GM19193 (cell line): ENCODE results near the gene OR52N4.

Source experiments
- POLR2A ChIP-seq: IDR thresholded peaks from 4 replicates; pipeline ENCODE4 v1.6.1; 2011; ENCODE audit not compliant: insufficient read depth, insufficient read length; ENCODE audit errors: extremely low read depth

The OR52N4 gene

DNA sequence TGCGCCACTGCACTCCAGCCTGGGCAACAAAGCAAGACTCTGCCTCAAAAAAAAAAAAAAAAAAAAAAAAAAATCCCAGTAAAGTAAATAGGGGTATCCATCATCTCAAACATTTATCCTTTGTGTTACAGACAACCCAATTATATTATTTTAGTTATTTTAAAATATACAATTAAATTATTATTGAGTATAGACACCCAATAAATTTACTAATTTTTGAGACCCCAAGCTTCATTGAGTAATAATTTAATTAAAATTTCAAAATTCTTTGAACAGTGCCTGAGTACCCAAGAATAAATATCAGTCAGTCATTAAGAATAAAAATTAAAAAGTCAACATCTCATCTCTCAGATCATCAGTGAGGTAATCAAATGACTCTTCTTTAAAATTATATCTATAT lies at the start of gene OR52N4:
Gene OR52N4, plus strand, starts transcription at position 301 of the 400 bp plus-strand sequence. CDS start 498 bp downstream, outside the sequence.
- no peak for TF ChIP-seq POLR2A

DNA sequence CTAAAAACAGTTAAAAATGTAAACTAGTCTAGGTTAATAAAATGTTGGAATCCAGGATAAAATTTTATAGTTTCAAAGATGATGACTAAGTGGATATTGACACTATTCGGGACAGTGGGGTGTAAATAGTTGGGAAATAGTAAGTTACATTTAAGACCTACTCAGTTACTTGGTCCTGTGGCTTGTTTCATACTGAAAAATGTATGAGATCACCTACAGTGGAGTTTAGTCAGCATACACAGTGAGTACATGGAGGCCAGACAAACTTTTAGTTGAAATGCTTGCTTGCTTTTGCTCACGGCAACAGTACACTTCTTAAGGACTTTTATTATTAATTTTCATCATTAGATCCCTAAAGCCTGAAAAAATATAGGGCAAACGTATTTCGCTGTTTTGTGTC lies 48.4 kb upstream of the OR52N4 start:
- TF ChIP-seq POLR2A, result no peak

DNA sequence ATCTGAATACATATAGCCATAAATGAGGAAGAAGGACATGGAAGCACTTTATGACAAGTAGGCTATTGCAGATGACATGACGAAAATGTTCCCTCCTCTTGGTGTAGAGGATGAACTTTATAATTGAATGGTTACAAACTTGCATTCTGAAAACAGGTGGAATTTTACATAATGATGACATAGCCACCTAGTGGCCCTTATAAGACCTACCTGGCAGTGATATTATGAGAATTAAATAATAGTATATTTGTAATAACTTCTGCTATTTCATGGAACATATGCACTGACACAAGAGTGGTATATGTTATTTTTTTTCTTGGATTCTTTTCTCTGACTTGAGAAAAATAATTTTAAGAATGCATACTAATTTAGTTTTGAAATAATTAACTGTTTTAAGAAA lies 41.5 kb upstream of the OR52N4 start:
- no peak for TF ChIP-seq POLR2A

DNA sequence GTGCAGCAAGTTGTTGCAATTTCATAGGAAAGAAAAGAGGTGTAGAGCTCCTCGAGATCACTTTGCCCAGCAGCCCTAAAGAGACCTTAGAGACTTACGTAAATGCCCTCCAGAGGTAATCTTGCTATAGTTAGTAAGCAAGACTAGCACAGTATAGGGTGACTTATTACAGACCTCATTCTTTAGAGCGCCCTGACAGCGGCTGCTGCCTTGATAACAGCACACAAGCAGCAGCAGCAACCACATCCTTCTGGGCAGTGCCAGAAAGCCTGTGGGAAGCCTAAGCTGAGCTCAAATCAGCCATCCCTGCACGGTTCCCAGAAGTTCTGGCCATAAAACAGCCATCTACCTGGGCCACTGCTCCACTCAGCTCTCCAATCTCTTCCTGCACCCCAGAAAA lies 40.3 kb upstream of the OR52N4 start:
- no peak for TF ChIP-seq POLR2A

DNA sequence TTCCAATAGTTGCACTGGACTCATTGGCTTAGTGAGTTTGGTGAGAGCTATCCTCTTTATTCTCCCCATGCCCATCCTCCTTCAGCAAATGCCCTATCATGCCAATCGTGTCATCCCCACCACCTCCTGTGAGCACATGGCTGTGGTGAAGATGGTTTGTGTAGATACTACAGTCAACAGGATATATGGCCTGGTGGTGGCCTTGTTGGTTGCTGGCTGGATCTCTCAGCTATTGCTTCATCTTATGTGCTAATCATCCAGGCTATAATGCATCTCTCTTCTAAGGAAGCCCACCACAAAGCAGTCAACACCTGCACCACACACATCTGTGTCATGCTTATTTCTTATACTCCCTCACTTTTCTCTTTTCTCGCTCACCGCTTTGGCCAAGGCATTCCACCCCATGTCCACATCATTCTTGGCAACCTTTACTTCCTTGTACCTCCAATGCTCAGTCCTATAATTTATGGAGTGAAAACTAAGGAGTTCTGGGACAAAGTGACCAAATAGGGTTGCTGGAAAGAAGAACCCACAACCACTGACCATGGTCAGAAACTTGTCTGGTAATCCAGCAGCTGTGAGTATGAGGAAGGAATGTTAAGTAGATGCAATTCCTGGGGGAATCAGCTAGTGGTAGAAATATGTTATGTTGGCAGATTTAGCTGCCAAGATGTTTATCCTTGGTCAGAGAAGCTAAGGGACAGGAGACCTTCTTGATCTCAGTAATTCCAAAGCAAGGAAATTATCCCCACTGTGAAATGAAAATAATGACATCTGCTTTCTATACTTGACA lies 34.1 kb upstream of the OR52N4 start:
- no peak for TF ChIP-seq POLR2A

DNA sequence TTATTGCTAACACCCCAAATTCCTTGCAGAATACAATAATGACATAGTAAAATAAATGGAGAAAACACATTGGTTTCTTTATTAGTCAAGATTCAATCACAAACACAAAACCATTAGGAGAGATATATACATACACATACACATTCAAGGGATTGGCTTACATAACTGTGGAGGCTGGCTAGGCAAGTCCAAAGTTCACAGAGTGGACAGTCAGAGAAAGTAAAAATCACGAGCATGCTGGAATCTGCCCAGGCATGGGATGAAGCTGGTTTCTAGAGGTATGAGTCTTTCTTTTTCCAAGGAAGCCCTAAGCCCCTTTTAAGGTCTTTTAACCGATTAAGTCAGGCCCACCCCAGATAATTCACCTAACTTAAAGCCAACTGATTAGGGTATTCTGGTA lies 31.4 kb upstream of the OR52N4 start:
- no peak for TF ChIP-seq POLR2A

DNA sequence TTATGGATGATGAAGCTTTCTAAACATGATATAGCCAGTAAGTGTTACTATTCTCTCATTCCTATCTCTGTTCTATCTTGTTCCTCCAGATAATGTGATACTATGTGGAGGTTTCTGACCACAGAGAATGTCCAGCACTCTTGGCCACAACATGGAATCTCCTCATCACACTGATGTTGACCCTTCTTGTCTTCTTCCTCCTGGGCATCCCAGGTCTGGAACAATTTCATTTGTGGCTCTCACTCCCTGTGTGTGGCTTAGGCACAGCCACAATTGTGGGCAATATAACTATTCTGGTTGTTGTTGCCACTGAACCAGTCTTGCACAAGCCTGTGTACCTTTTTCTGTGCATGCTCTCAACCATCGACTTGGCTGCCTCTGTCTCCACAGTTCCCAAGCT lies 27.7 kb upstream of the OR52N4 start:
- no peak for TF ChIP-seq POLR2A

DNA sequence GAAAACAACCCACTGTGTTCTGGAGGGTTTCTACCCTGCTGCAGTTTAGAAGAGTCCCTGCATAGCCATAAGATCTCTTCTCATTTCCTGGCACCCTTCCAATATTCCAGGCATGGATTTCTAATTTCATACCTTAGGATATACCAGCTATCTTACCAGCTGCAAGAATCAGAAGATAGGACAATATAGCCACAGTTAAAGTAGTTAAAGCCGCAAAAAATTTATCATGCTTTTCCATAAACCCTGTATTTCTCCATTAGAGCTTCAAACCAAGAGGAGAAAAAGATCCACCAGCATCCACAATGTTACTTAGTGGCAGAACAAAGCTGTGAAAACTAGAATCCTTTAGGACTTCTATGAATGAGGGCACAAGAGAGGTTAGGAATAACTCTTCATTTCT lies 26.4 kb upstream of the OR52N4 start:
- no peak for TF ChIP-seq POLR2A

DNA sequence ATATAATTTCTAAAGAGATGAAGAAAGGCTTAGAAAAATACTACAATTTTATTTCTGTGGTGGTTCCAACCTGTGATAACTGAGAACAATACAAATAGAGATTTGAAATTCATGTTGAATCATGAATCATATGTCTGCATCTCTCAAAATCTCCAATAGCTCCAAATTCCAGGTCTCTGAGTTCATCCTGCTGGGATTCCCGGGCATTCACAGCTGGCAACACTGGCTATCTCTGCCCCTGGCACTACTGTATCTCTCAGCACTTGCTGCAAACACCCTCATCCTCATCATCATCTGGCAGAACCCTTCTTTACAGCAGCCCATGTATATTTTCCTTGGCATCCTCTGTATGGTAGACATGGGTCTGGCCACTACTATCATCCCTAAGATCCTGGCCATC lies 17.6 kb upstream of the OR52N4 start, which contains the start of gene OR56B1:
Gene OR56B1, plus strand, starts transcription at position 53 of the 400 bp plus-strand sequence. Its CDS starts 69 bp downstream, at position 122.
- no peak for TF ChIP-seq POLR2A

GRCh38 chr11:5737091-5737490 lies 17.0 kb upstream of the OR52N4 start:
- TF ChIP-seq POLR2A, result no peak

DNA sequence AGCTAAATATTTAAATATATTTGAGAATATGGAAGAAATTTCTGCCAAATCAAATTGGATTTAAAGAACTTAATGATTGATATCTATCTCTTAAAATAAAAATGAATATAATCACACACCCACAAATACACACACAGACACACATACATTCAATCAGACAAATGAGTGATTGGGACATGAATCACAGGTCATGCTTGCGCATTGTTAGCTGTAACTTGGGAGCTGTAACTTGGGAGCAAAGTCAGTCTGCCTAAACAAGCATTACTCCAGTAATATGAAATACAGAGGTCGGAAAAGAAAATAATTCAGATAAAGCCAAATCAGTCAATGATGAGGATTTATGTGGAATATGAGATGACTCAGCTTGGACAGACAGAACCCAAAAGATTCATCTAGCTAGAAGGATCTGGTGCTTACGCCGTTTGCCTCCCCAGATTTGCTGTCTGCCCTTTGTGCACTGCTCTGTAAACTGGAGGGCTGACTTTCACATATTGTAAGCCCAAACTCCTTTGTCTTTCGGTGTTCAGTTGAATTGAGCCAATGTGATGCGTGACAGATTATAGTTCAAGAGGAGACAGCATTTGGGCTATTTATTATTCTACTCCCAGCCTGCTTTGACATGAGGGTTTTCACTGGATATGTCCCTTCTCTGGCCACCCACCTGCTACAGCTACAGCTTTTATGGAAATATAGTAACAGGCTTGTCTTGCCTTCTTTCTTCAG lies 16.2 kb upstream of the OR52N4 start:
- TF ChIP-seq POLR2A, result no peak

DNA sequence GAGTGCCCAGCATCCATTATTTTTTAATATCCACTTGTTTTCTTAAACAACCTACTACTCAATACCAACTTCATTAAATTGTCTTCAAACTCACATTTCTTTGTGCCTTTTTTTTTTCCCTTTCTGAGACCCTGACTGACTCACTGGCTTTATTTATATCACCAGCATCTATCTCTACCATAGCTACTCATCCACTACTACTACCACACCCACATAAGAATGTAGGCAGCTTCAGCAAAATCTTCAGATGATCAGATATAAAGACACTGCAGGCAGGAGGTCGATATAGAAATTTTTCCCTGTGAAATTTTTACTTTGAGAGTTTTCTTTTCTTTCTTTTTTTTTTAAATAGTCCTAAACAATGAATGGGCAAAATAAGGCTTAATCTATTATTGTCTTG lies 15.6 kb upstream of the OR52N4 start:
- TF ChIP-seq POLR2A, result no peak

- TF ChIP-seq POLR2A, result no peak
These were observed 7.4 kb upstream of the OR52N4 start for GRCh38 chr11:5746614-5747013.

DNA sequence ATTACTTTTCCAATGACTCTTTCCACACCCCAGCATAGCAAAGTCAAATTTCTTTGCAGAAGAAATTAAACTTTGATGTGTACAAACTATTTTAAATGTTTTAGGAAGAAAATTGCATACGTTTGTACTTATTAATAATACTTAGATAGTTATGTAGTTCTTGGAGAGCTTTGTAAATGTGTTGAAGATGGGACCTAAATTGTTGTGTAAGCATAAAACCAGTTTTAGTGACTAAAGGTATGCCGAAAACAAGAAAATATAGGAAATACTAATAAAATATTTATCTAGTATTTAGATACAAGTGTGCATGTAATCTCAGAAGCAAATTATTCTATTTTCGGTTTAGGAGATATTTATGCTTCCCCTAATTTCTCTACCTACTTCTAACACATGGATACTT lies 4.2 kb upstream of the OR52N4 start:
- TF ChIP-seq POLR2A, result no peak

DNA sequence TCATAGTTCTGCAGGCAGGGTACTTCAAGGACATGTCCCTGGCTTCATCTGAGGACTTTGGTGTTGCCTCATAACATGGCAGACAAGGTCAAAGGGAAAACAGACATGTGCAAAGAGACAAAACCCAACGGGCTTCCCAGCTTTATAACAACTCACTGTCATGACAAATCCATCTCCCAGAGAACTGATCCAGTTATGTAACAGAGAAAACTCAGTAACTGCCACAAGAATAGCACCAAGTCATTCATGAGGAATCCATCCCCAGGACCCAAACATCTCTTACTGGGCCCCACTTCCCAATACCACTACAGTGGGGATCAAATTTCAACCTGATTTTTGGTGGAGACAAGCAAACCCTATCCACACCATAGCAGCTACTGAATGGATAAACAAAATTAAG lies 13.0 kb downstream of the OR52N4 start:
- no peak for TF ChIP-seq POLR2A

DNA sequence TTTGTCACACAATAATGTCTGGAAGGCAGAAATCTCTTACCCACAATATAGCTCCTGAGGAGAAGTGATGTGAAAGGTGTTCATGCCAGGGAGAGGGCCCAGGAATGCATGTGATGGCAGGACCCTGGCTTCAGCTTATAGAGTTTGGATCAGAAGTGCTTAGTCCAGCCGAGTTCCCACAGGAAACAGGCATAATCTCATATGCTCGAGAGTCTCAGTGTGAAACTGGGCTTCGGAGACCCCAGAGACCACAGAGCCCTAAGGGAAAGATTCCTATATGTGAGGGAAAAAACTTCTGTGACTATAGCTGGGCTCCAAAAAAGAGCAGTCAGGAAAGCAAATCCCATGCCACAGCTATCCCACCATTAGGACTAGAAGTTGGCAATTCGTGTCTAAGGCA lies 29.2 kb downstream of the OR52N4 start, which contains the start of gene OR52N5:
Gene OR52N5, minus strand, starts transcription at position 101 of the 400 bp plus-strand sequence. CDS start 4,721 bp downstream, outside the sequence.
- no peak for TF ChIP-seq POLR2A

- no peak for TF ChIP-seq POLR2A
These were observed 37.1 kb downstream of the OR52N4 start, which contains the start of gene OR52N1 for GRCh38 chr11:5791165-5791564. OR52N1 (minus strand) TSS chr11:5791265; CDS start chr11:5788816, 2,449 bp downstream.

- no peak for TF ChIP-seq POLR2A
These were observed 42.5 kb downstream of the OR52N4 start for GRCh38 chr11:5796541-5796940.
